ENCODE measurements around the gene PLA2G6. TPM values are rescaled to one million over a fixed set of nuclear protein-coding genes. Genes with fewer than 3 reads are reported as not detected.

The PLA2G6 gene
- total RNA-seq, 1 donor from 2014 or later = 60.8 TPM

DNA sequence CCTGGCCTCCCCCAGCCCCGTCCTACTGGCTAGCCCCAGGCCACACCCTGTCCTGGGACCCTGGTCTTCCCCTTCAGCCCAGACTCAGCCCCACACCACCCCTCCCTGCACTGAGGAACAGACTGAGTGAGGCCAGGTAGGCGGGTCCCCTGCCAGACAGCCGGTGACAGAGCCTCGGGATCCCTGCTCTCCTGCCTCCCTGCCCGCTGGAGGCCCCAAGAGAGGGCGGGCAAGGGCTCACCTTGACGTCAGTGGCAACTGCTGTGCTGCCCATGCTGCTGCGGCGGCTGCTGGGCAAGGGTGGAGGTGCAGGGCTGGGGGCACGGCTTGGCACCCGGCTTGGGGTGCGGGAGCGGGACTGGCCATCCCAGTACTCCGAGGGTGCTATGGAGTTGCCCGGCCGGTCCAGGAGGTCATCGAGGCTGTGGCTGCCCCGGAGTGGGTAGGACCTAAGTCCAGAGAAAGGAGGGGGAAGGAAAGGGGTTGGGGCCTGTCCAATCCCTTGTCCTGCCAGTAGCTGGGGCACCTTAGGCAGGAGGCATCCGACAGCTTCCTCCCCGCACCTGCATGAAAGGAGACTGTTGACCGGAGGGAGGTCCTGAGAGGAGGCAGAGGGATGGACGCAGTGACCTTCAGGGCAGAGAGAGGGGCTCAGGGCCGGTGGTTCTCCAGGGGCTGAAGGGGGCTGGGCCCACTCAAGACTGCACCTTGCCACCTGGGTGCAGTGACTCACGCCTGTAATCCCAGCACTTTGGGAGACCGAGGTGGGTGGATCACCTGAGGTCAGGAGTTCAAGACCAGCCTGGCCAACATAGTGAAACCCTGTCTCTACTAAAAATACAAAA is 95.4 kb downstream of the PLA2G6 start:
- H3K9me3 ChIP-seq = no peaks in the 10 kb centered on the region

GRCh38 chr22:38085501-38085900 is 96.1 kb downstream of the PLA2G6 start:
- Histone ChIP-seq H3K27me3 (ENCODE audit: low read depth) (peaks cover 37% of the 10 kb centered on the region), H3K4me3 (no peak overlapping the region), H3K36me3 (no peaks in the 10 kb centered on the region), H3K9me3 (no peaks in the 10 kb centered on the region), H3K27ac (no peak overlapping the region), H3K4me1 (peaks cover 21% of the 10 kb centered on the region)
- intact Hi-C loops (cut with DNase I) = no loop called here
- ATAC-seq (no peak), DNase-seq (peak; percentile 15)
- TF ChIP-seq, protein P1, sequence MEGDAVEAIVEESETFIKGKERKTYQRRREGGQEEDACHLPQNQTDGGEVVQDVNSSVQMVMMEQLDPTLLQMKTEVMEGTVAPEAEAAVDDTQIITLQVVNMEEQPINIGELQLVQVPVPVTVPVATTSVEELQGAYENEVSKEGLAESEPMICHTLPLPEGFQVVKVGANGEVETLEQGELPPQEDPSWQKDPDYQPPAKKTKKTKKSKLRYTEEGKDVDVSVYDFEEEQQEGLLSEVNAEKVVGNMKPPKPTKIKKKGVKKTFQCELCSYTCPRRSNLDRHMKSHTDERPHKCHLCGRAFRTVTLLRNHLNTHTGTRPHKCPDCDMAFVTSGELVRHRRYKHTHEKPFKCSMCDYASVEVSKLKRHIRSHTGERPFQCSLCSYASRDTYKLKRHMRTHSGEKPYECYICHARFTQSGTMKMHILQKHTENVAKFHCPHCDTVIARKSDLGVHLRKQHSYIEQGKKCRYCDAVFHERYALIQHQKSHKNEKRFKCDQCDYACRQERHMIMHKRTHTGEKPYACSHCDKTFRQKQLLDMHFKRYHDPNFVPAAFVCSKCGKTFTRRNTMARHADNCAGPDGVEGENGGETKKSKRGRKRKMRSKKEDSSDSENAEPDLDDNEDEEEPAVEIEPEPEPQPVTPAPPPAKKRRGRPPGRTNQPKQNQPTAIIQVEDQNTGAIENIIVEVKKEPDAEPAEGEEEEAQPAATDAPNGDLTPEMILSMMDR (IDR thresholded peaks at IDR 0.05) = no peak

More for the DNA sequence above, 95.4 kb downstream of the PLA2G6 start:
- ATAC-seq (no peak), DNase-seq (peak; percentile 37)
- H3K4me3 ChIP-seq = no peak overlapping the region
- peaks cover 30% of the 10 kb centered on the region for H3K27me3 ChIP-seq (ENCODE audit: low read depth)
- intact Hi-C loops (cut with DNase I) = no loop called here
- TF ChIP-seq, protein P1 (IDR thresholded peaks at IDR 0.05) = no peak
- no peaks in the 10 kb centered on the region for H3K36me3 ChIP-seq
- no peak overlapping the region for H3K27ac ChIP-seq
- H3K4me1 ChIP-seq = peaks cover 15% of the 10 kb centered on the region

DNA sequence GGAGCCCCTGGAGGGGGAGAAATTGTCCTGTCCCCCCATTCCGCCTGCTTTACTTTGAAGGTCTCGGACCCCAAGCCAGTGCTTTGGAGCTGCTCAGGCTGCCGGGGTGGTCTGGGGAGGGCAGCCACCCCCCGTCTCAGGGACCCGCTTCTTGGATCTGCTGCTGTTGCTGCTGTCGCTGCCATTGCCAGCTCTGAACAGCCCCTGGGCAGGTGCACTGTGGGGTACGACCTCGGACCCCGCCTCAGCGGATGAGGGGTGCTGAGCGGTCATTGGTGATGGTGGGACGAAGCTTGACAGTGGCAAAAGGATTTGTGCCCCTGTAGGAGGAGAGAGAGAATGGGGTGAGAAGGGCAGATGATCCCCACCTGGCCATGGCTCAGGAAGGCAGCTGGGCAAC is 96.6 kb downstream of the PLA2G6 start:
- peaks cover 22% of the 10 kb centered on the region for H3K4me1 ChIP-seq
- ATAC-seq (no peak), DNase-seq (peak; percentile 20)
- H3K36me3 ChIP-seq = no peaks in the 10 kb centered on the region
- intact Hi-C loops (cut with DNase I) = no loop called here
- no peak overlapping the region for H3K4me3 ChIP-seq
- no peak overlapping the region for H3K27ac ChIP-seq
- peaks cover 41% of the 10 kb centered on the region for H3K27me3 ChIP-seq (ENCODE audit: low read depth)
- TF ChIP-seq, protein P1 (IDR thresholded peaks at IDR 0.05) = no peak
- H3K9me3 ChIP-seq = no peaks in the 10 kb centered on the region

- ATAC-seq (no peak), DNase-seq (peak; percentile 35)
- TF ChIP-seq, protein P1 (IDR thresholded peaks at IDR 0.05) = no peak
- intact Hi-C loops (cut with DNase I) = no loop called here
- no peaks in the 10 kb centered on the region for H3K36me3 ChIP-seq
- no peak within 1 kb of the TSS for H3K27ac ChIP-seq
- no peak within 1 kb of the TSS for H3K4me3 ChIP-seq
- no peaks in the 10 kb centered on the region for H3K9me3 ChIP-seq
- H3K4me1 ChIP-seq = peaks cover 22% of the 10 kb centered on the region
- peaks cover 42% of the 10 kb centered on the region for H3K27me3 ChIP-seq (ENCODE audit: low read depth)
Observed at GRCh38 chr22:38083931-38084631, 97.5 kb downstream of the PLA2G6 start, which contains the start of gene SLC16A8. SLC16A8 (minus strand) TSS chr22:38084184; CDS start chr22:38082873, 1,311 bp downstream.

- intact Hi-C loops (cut with DNase I) = no loop called here
- peaks cover 35% of the 10 kb centered on the region for H3K27me3 ChIP-seq (ENCODE audit: low read depth)
- H3K9me3 ChIP-seq = no peaks in the 10 kb centered on the region
- no peak for ATAC-seq
- no peak overlapping the region for H3K27ac ChIP-seq
- no peak overlapping the region for H3K4me3 ChIP-seq
- no peaks in the 10 kb centered on the region for H3K36me3 ChIP-seq
- TF ChIP-seq, protein P1 (IDR thresholded peaks at IDR 0.05) = no peak
- H3K4me1 ChIP-seq = peaks cover 22% of the 10 kb centered on the region
- DNase-seq = peak; percentile 30
Observed at GRCh38 chr22:38082986-38083710, 98.5 kb downstream of the PLA2G6 start.
